GM18907 (cell line): ENCODE results near the gene TRIP4.

Experiments
- ATAC-seq: cut with Tn5 transposase; IDR thresholded peaks from one replicate; pipeline ENCODE4 v1.9.1; 2021; ENCODE audit warnings: mild to moderate bottlenecking, moderate library complexity; ENCODE audit not compliant: unreplicated experiment

Gene TRIP4

DNA sequence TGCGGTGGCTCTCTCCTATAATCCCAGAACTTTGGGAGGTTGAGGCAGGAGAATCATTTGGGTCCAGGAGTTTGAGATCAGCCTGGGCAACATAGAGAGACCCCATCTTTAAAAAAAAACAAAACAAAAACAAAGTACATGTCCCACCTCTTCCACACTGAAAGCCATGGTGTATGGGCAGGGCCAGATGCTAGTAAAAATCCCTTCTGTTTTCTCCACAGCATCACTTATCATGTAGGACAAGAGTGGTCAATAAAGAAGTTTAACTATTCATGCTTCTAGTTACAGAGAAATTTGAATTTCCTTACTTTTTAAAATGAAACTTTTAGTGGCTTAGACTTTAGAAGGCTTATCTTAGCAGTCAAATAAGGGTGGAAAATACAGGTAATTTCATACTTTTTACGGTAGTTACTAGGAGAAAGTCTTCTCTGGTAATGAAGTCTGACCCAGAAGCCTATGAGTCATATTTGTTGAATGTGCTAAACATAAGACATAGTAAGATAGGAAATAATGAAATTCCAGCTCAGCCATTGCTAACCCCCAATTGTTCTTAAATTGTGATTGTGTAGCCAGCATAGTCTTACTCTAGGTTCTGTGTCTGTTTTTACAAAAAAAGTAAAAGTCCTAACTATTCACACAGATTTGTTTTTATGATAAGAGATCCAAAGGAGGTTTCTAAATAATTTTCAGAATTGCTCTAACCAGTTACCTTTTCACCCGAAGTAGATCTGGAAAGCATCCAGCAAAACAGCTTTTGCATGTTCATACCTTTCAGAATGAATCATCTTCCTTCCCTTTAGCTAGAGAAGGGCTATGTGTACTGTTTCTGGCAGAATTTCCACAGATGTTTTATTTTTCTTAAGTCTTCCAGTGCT is 56.3 kb downstream of the TRIP4 start:
- ATAC-seq, result peak; percentile 47

DNA sequence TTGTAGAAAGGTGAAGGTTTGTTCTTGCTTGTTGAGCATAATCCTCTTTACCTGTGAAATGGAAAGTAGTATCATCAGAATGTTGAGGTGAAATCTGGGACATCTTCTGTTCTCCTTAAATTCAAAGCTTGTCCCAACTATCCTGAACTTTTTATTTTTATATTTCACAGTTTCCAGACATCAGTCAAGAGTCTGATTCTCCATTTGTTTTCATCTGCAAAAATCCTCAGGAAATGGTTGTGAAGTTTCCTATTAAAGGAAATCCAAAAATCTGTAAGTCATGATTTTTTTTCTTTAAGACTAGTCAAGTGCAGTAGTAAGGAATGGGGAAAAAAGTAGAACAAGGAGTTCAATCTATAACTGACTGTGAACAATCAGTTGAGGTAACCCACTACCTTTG is 57.2 kb downstream of the TRIP4 start:
- no peak for ATAC-seq

DNA sequence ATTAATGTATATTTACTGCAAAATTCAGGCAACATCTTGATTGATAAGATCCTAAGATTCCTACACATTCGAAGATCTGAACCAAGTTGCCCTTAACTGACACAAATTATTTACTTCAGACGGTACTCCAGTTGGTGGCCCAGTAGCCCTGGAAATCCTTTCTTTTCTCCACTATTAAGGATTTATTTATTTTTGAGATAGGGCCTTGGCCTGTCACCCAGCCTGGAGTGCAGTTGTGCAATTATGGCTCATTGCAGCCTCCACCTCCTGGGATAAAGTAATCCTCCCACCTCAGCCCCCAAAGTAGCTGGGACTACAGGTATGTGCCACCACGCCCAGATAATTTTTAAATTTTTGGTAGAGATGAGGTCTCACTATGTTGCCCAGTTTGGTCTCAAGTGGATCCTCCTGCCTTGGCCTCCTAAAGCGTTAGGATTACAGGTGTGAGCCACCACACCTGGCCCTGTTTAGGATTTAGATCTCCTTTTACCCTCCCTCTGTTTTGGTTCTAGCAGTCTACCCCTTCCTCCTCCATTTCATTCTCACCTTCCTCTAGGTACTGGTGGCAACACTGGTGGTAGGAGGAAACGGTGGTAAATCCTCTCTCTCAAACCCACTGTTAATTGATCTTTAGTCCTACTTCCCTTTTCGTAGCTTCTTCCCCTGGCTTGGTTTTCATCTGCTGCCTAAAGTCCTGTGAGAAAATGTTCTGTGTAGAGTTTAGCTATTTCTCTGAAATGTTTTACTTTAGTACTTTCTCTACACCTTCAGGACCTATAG is 60.1 kb downstream of the TRIP4 start:
- ATAC-seq, result no peak

DNA sequence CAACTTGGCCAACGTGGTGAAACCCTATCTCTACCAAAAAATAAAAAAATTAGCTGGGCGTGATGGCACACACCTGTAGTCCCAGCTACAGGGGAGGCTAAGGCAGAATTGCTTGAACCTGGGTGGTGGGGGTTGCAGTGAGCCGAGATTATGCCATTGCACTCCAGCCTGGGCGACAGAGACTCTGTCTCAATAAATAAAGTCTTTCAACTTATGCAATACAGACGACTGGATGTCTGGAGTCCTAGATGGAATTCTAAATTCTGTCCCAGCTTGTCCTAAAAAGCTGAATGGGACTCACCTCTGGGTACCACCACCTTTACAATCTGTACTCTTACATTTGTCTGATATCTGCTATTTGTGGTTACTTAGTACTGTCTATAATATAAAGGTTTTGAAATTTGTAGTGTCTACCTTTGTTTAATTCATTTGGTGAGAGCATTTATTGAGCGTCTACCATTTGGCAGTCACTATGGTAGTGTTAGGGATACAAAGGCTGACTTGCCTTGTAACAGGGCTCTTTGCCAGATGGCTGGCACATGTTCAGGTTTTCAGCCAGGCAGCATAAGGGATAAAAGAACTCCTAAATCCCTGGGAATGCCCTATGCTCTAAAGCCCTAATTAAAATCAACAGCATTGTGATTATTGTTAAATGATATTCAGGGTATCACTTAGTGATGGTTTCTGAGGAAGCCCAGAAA is 65.5 kb downstream of the TRIP4 start:
- ATAC-seq, result no peak

DNA sequence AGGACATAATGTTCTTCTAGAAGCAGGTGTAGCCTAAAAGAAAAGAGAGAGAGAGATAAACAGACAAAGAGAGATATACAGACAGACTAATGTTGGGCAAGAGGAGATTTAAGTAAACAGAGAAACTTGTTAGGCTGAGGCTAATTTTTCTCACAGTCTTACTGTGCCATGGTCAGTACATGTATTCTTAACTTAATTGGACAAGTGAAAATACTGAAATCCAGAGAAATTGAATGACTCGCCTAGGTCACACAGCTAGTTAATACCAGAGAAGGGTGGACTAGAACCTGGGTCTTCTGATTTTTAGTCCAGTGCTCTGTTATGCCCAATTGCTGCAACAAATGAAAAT is 66.0 kb downstream of the TRIP4 start:
- ATAC-seq, result no peak

DNA sequence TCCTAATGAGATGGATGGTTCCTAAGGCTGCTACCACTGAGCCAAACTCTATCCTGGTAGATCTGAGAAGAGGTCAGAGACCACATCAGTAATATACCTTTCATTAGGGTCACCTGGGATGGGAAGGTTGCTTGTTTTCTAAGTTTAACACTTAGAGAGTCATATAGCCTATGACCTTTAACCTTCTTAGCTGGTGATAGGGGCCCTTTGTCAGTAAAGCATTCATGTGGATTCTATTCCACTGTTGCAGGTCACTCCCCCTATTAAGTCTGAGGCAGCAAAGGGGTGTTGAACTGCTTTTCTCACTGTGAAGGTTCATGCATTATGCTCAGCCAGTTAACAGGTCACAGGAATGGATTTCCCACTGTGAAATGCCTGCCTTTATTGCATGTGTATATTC is 66.6 kb downstream of the TRIP4 start:
- ATAC-seq, result no peak

DNA sequence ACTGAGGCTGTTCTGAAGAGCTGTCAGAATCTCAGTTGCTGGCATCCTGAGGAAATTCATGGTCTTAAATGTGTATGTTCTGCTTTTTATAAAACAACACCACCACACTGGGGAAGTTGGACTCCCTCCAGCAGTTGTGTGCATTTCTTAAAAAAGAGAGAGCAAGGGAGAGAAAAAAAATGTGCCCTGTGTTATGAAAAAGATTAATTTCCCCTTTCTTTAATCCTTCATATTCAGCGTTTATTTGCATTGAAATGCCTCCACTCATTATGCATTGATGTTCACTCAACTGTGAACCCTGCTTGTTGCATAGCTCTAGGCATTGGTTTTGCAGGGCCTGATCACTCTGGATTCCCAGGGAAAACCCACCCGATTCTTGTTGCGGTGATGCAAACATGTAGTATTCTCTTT is 68.3 kb downstream of the TRIP4 start:
- ATAC-seq, result no peak

DNA sequence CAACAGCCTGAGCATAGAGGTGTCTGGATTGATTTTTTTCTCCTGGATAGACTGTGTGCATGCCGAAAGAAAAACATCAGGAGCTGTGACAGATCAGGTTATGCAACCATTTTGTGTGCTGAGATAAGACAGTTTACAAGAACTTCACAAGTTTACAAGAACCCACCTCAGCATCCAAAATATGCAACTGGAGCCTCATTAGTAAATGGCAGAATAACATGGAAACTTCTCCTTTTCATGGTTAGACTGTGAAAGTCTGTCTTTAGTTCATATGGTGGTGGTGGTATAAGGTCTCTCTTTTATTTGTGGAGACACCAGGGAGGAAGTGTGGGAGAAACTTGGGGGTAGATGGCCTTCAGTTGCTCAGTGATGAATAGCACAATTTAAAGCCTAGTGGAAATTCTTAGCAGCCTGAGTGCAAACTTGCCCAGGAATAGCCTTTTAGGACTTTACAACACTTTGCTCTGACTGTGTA is 69.0 kb downstream of the TRIP4 start:
- ATAC-seq, result no peak

DNA sequence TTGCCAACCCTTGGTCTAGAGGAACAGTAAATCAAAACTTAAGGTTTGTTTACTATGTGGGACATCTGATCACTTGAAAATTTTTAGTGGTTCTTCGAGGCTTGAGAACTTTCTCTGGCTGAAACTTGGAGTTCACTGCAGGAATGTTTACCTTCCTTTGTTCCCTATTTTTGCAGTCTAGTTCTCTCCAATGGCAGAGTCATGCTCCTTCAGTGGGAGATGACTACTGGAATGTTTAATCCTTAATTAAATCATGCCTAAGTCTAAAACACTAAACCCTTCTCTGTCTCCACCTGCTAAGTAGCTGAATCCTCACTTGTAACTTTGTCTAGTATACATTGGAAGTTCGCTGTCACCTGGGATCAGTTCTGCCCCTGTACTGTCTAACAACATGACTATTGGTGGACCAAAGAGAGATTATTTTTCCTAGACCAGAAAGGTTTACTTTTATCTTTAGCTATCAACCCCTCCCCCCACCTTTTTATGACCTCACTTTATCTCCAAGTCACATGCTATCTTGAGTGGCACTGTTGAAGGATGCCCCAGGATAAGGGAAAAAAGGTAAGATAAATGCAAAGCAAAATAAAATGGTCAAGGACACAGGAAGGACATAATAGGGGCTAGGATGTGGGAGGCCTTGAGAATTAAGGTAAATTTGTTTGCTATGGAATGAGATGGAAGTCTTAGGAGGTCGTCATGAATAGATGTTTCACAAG is 71.6 kb downstream of the TRIP4 start:
- no peak for ATAC-seq

DNA sequence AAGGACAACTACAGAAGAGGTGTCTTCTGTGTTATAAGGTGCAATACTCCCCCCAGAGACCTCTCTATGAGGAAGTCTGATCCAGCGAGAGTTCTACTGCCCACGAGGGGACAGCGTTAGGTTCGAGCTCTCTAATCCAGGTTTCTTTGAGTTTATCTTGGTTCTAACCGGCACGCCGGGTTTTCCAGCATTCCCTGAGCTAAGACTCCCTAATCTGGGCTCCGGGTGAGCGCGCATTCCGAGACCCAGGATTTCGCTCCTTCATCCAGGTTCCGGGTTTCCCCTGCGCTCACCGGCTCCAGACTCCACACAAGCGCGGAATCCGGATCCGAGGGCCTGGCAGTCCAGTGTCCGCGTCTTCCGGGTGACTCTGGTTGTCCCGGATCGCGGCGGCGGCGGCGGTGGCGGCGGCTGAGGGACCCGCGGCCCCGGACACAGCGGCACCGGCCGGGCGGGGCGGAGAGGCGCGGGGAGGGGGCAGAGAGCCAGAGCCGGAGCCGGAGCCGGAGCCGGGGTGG is 72.6 kb downstream of the TRIP4 start, which contains the start of gene ZNF609:
Gene ZNF609 (plus strand): TSS at position 373 of the 518 bp plus-strand sequence. CDS start 38,842 bp downstream, outside the sequence.
- ATAC-seq, result peak; percentile 65

DNA sequence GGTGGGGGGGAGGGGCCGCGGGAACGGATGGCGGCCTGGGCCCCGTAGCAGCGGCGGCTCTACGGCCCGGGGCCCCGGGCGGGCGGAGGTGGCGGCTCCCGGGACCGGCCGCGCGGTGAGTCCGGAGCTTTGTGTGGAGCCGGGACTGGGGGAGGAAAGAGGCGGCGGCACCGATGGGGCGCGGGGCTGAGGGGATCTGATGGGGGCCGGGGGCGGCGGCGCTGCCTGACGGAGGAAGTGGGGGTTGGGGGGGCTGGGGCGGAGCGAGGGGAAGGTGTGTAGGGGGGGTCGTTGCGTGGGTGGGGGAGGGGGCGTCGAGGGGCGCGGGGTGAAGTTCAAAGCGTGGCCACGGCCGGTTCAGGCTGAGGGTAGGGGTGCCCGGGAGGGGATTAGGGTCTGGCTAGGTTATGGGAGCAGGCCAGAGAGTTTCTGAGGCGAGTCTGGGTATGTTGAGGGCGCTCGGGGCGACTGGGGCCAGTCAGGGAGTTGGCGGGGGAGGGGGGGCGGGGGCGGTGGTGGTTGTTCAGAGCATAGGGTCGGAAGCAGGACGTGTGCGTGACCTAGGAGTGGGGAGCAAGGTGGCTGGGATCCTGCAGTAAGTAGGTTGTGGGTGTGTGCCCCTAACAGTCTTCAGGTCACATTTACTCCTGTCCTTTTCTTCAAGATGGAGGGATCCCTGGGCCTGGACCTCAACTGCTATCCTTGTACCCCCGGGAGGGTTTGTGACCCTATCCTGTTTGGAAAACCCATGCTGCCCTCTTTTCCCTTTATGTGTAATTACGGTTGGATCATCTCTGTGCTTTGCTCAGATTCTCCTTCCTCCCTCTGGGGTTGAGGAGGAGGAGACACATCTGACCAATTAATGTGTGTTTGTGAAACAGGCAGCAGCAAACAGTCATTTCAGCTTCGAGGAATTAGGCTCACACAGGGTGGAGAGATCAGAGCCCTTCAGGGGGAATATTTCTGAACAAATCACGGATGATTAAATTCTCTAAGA is 73.4 kb downstream of the TRIP4 start:
- peak; percentile 9 for ATAC-seq

DNA sequence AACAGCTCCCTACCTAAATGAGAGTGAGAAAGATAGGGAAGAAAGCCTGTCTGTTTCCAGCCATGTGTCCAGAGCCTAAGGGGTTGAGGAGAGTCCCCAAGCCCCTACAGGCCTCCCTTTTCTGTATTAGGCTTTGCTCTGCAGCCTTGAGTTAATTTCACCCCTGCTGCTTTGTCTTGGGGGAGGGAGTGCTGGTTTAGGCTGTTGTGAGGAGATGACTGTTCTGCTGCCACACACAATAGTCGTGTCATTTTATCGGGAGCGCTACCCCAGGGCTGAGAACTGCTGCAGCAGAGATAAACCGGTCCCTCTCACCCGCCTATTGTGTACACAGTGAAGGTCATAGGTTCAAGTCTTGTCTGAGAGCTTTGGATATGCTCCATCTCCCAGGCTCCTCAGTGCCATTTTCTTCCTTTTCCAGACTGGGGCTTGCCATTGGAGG is 74.1 kb downstream of the TRIP4 start:
- no peak for ATAC-seq

DNA sequence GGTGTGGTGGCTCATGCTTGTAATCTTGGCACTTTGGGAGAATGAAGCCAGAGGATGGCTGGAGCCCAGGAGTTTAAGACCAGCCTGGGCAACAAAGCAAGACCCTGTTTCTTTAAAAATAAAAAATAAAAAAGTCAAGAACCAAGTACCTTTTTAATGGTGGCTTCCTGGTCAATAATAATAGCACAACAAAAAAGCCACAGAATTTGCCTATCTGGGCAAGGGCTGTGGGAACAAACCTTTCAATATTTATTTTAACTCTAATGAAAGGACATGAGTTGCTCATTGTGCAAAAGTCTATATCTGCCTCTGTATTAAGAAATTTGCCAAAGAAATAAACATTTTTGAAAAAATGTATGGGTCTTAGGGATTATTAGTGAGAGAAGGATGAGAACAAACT is 74.9 kb downstream of the TRIP4 start:
- no peak for ATAC-seq

DNA sequence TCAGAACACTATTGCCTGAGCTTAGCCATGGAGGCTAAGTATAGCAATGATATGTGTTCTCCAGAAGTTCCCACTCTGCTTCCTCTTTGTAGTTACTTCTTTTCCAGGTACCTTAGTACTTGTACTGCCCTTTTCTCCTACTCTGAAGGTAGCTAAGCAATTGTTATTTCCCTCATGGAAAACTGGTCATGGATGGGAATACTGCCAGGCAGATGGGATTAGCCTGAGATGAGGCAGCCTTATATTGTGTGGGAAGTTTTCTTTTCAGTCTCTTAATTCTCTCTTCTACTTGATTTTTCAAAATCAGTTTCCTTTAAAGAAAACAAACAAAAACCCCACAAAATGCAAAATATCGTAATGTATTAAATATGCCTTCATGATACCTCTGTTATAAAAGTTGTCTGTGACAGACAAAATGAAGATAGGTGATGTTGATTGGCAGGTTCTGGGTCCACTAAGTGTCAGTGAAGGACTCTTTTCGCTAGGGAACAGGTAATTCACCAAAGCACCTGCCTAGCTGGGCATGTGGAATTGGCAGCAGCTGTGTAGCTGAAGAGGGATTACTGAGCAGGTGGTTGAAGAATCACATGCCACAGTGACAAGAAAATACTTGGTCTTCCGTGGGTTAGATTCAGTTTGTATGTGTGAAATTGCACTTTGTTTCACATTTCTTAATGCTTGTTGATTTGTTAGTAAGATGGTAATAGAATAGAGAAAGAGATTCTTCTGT is 76.8 kb downstream of the TRIP4 start:
- no peak for ATAC-seq

DNA sequence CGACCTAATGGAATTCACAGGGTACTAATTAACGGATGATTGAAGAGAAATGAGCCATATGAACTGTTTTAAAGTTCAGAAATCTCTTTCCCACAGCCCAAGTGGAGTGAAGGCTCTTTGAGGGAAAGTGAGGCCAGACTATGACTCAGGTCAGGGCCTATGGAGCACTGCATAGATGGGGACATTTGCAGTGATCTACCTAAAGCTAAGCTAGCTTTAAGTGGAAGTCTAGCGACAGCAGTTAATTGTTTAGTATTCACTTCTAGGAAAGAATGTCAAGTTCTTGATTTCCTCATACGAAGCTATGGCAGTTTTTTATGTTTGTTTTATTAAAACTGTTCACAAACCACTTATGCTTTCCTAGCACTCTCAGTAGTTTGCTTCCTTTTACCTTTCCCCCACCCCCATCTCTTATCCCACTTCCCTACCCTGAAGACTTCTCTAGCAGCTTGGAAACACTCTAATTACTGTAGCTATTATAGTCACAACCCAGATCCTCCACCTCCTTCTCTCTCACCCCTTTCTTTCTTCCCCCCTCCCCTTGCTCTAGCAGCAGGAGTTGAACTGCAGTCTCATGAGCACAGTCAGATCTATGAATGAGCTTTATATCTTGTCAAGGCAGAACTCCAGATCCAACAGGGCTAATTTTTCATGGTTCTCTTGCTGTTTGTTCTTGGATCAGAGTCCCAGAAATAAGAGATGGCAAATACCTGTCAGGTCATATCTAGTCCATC is 78.9 kb downstream of the TRIP4 start:
- ATAC-seq, result no peak

DNA sequence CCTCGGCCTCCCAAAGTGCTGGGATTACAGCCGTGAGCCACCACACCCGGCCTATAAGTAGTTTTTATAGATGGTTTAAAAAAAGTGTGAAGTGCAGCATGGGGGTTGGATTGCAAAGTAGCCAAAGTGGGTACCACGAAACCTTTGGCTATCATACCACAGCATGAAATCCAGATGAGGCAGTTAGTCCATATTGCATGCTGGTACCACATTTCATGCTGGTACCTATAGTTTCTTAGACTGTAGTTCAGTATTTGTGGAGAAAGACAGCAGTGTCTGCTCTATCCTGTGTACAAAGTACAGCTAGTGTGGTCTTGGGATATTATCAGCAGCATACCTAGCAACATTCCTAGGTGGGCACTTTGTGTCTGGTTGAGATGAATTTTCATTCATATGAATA is 84.5 kb downstream of the TRIP4 start:
- ATAC-seq, result no peak

DNA sequence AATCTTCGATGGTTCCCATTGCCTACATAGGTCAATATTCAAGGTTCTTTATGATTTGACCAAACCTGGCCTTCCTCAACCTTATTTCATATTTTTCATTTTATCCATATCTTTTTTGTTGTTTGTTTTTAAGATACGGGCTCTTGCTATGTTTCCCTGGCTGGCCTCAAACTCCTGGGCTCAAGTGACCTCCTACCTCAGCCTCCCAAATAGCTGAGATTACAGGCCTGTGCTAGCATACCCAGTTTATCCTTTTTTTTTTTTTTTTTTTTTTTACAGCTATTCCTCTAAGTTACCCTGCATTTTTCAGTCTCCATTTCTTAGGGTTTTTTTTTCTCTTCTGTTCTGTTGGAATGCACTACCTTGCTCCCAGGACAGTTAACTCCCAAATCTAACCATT is 87.2 kb downstream of the TRIP4 start:
- ATAC-seq, result no peak

DNA sequence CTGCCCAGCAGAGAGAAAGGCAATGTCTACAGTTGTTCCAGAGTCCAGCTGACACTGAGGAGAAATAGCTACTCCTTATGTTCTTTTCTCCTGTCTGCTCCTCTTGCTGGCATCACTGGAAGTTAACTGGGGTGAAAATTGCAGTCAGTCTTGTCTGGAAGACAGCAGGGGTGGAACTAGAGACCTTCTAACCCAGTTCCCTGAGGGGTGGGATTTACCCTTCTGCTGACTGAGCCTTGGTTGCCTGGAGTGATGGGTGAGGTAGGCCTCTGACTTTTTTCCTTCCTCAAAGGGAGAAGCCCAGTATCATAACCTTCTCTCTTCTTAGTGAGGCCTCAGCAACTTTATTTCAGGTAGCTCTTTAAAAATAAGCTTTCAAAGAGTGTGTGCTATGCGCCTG is 88.9 kb downstream of the TRIP4 start:
- ATAC-seq, result no peak
